Right atrium auricular region (tissue), 2 donors: ENCODE measurements around the gene TRIM63. TPM values are rescaled to one million over a fixed set of nuclear protein-coding genes. Genes with fewer than 3 reads are reported as not detected.

Experiments used
- DNase-seq: peaks from one replicate; pipeline ENCODE4 v3.0.0-alpha.2; 2019; ENCODE audit warnings: low spot score
- H3K27ac ChIP-seq, 2 donors: fragments of 200-600 bp; sonication (generic); 1 replicate in 1 of 2; 2 replicates in 1 of 2; pipeline ENCODE4 v1.5.1; 2016 to 2019
- H3K27me3 ChIP-seq, 2 donors: fragments of 200-600 bp; sonication (generic); one replicate each; pipeline versions ENCODE4 v1.5.1 to v1.6.0; 2017 to 2019
- H3K36me3 ChIP-seq: fragments of 200-600 bp; sonication (generic); one replicate; pipeline ENCODE4 v1.5.1; 2016
- H3K4me1 ChIP-seq, 2 donors: fragments of 200-600 bp; sonication (generic); one replicate each; pipeline versions ENCODE4 v1.5.1 to v1.6.0; 2017 to 2019
- H3K4me3 ChIP-seq, 2 donors: fragments of 200-600 bp; sonication (generic); 1 replicate in 1 of 2; 2 replicates in 1 of 2; pipeline ENCODE4 v1.5.1; 2017 to 2019; ENCODE audit warnings: mild to moderate bottlenecking in 1 of 2, moderate library complexity in 1 of 2
- H3K9me3 ChIP-seq, 2 donors: fragments of 200-600 bp; sonication (generic); one replicate each; pipeline ENCODE4 v1.5.1; 2019
- total RNA-seq, 2 donors: library from RNA; depleted of rRNA; stranded (reverse); fragments of >200 nt; gene quantifications; one replicate each; pipeline ENCODE4 v1.1.0, GENCODE V29; 2016
- TF ChIP-seq, protein P1 (sequence below), 2 donors: fragments of 200-600 bp; sonication (generic); IDR thresholded peaks; one replicate each; pipeline ENCODE4 v1.5.1; 2019; ENCODE audit warnings: antibody characterized with exemption in 2 of 2

Gene TRIM63
- total RNA-seq, result 100 to 1,000 TPM; 118 to 151 TPM

DNA sequence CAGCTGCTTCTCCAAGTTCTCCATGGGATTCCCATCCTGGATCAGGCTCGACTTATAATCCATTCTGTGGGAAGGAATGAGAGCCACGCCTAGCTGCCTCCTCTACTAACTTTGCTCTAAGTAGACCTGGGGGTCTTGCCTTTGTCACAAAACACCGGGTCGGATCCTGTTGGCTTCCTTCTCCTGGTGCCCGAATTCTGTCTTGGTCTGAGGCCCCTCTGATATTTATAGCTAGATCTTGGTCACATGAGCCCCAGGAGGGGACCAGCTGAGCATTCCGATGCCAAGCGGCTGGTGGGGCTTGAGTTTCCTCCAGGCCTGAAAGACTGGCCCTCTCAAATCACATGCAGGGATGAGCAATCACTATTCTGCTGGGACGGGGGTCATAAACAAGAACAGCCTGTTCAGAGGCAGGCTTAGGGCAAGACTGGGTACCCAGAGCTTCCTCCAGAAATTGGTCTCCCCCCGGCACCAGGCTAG is at the start of gene TRIM63:
Gene TRIM63, minus strand, starts transcription at position 199 of the 480 bp plus-strand sequence. Its CDS starts 136 bp downstream, at position 63.
- H3K9me3 ChIP-seq, result no peaks in the 10 kb centered on the region
- peaks cover 40% of the 10 kb centered on the region for H3K36me3 ChIP-seq
- peak within 1 kb of the TSS; percentile 55 to 57 for H3K4me3 ChIP-seq
- no peaks in the 10 kb centered on the region for H3K4me1 ChIP-seq
- DNase-seq, result peak; percentile 68
- TF ChIP-seq, protein P1, sequence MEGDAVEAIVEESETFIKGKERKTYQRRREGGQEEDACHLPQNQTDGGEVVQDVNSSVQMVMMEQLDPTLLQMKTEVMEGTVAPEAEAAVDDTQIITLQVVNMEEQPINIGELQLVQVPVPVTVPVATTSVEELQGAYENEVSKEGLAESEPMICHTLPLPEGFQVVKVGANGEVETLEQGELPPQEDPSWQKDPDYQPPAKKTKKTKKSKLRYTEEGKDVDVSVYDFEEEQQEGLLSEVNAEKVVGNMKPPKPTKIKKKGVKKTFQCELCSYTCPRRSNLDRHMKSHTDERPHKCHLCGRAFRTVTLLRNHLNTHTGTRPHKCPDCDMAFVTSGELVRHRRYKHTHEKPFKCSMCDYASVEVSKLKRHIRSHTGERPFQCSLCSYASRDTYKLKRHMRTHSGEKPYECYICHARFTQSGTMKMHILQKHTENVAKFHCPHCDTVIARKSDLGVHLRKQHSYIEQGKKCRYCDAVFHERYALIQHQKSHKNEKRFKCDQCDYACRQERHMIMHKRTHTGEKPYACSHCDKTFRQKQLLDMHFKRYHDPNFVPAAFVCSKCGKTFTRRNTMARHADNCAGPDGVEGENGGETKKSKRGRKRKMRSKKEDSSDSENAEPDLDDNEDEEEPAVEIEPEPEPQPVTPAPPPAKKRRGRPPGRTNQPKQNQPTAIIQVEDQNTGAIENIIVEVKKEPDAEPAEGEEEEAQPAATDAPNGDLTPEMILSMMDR (IDR thresholded peaks at IDR 0.05), result no peak
- no peaks in the 10 kb centered on the region for H3K27me3 ChIP-seq
- peak within 1 kb of the TSS; percentile 86 to 95 for H3K27ac ChIP-seq

DNA sequence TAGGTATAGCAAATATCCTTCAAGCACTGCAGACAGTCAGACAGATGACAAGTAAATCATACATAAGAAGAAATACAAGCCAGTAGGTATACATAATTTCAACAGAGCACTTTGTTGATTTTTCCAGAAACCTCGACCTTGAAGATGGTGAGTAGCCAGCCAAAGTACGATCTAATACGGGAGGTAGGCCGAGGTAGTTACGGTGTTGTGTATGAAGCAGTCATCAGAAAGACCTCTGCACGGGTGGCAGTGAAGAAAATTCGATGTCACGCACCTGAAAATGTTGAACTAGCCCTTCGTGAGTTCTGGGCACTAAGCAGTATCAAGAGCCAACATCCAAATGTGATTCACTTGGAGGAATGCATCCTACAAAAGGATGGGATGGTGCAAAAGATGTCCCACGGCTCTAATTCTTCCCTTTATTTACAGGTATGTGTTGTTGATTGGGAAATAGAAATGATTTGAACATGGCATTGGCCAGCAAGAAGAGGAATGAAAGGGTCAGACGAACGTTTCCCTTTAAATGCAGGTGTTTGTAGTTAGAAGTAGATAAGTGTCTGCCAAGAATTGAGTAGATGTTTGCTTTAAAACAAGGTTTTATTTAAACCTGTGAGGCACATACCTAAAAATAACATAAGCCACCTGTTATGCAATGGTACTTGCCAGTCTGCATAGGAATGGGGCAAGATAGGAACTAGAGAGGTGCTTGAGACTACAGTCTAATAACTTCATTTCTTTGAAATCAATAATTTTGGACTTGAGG is 46.9 kb upstream of the TRIM63 start:
- TF ChIP-seq, protein P1 (IDR thresholded peaks at IDR 0.05), result no peak
- Histone ChIP-seq H3K36me3 (peaks cover 5% of the 10 kb centered on the region), H3K4me3 (no peak overlapping the region), H3K27ac (peak overlapping the region in 1 of 2 donors; percentile 20), H3K4me1 (peaks cover 0 to 27% of the 10 kb centered on the region in 2 donors), H3K9me3 (no peaks in the 10 kb centered on the region), H3K27me3 (no peaks in the 10 kb centered on the region)
- no peak for DNase-seq

GRCh38 chr1:26112407-26112775 is 45.0 kb upstream of the TRIM63 start:
- Histone ChIP-seq H3K27me3 (no peaks in the 10 kb centered on the region), H3K27ac (peak overlapping the region; percentile 95 to 96), H3K4me1 (peaks cover 0 to 27% of the 10 kb centered on the region in 2 donors), H3K4me3 (peak overlapping the region; percentile 84 to 99), H3K9me3 (no peaks in the 10 kb centered on the region), H3K36me3 (peaks cover 5% of the 10 kb centered on the region)
- DNase-seq, result no peak
- TF ChIP-seq, protein P1 (IDR thresholded peaks at IDR 0.05), result no peak

- peak within 1 kb of the TSS; percentile 95 to 96 for H3K27ac ChIP-seq
- peaks cover 0 to 27% of the 10 kb centered on the region in 2 donors for H3K4me1 ChIP-seq
- no peaks in the 10 kb centered on the region for H3K27me3 ChIP-seq
- TF ChIP-seq, protein P1 (IDR thresholded peaks at IDR 0.05), result no peak
- peak within 1 kb of the TSS; percentile 84 to 99 for H3K4me3 ChIP-seq
- peak; percentile 92 for DNase-seq
- H3K36me3 ChIP-seq, result peaks cover 5% of the 10 kb centered on the region
- no peaks in the 10 kb centered on the region for H3K9me3 ChIP-seq
Observed at GRCh38 chr1:26111530-26112406, 44.3 kb upstream of the TRIM63 start, which contains the start of gene PDIK1L. Gene PDIK1L, plus strand, starts transcription at chr1:26111824. Its CDS starts 2,485 bp downstream, at chr1:26114309.

DNA sequence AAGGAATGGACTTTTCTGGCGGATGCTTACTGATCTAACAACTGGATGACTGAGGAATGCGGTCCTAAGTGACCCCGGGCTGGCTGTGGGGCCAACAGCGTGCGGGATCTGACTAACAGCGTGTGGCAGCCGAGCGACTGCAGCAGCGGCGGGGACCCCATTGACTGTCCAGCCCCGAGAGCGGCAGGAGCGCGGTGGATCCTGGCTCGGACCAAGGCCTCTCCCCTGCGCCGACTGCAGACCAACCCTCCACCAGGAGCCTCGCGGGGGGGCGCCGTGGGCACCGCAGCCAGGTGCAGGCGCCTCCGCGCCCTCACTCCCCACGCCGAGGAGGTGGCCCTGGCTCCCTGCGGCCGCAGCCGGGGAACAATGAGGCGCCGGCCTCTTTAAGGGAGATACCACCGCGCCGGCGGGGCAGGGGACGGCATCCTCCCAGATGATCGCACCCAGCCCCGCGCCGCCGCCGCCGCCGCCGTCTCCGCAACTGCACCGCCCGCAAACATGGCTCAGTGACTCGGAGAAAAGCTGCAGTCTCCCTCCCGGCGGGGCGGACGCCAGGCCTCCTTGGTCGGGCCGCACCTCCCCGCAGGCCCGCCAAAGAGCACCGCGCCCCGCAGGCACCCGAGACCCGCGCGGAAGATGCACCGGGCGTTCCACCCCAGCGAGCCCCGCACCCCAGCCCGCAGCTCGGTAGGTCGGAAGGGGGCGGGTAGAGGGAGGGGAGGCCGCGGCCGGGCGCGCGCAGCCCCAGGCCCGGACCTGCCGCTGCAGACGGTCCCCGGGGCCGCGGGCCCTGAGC is 43.5 kb upstream of the TRIM63 start:
- DNase-seq, result peak; percentile 64
- H3K4me1 ChIP-seq, result peaks cover 0 to 27% of the 10 kb centered on the region in 2 donors
- H3K27me3 ChIP-seq, result no peaks in the 10 kb centered on the region
- peak overlapping the region; percentile 84 to 99 for H3K4me3 ChIP-seq
- TF ChIP-seq, protein P1 (IDR thresholded peaks at IDR 0.05), result peak in 1 of 2 donors; percentile 28
- peak overlapping the region; percentile 95 to 96 for H3K27ac ChIP-seq
- H3K36me3 ChIP-seq, result peaks cover 1% of the 10 kb centered on the region
- H3K9me3 ChIP-seq, result no peaks in the 10 kb centered on the region
